Measurements from ENCODE around the gene KLHDC3. TPM values are rescaled to one million over a fixed set of nuclear protein-coding genes. Genes with fewer than 3 reads are reported as not detected.

Gene KLHDC3
- total and polyA plus RNA-seq, 2 of the 13 experiments (the other 11 are each of a cell fraction or from before 2014, with no cell fraction given) = 78.3 to 91.5 TPM

- TF ChIP-seq TRAFD1 (CRISPR knock-in tag; IDR thresholded peaks at IDR 0.05; ENCODE audit: borderline replicate concordance) = no peak
- TF ChIP-seq SP4 (CRISPR knock-in tag; IDR thresholded peaks at IDR 0.05) = 0 out of 2 replicates have a peak, but pooled peaks have one; percentile 2
- TF ChIP-seq POLR2AphosphoS5 (IDR thresholded peaks at IDR 0.05; ENCODE audit: low read depth, low read length) = no peak
- TF ChIP-seq ZBTB4 (CRISPR knock-in tag; IDR thresholded peaks at IDR 0.05; ENCODE audit: borderline replicate concordance) = 0 out of 2 replicates have a peak, but pooled peaks have one; percentile 39
- TF ChIP-seq ETV5 (CRISPR knock-in tag; IDR thresholded peaks at IDR 0.05; ENCODE audit: borderline replicate concordance) = 0 out of 2 replicates have a peak, but pooled peaks have one; percentile 13
- no peak for TF ChIP-seq ZNF775 (CRISPR knock-in tag; IDR thresholded peaks at IDR 0.05; ENCODE audit: borderline replicate concordance)
- TF ChIP-seq CENPX (CRISPR knock-in tag; IDR thresholded peaks at IDR 0.05) = no peak
- TF ChIP-seq PPARG (CRISPR knock-in tag; conservative IDR thresholded peaks at IDR 0.05) = 0 out of 2 replicates have a peak, but pooled peaks have one; percentile 14
- peak; percentile 83 for TF ChIP-seq RAD21 (CRISPR knock-in tag; IDR thresholded peaks at IDR 0.05)
- no peak for TF ChIP-seq BORCS8-MEF2B (CRISPR knock-in tag; IDR thresholded peaks at IDR 0.05)
- no peak for TF ChIP-seq ZNF703 (CRISPR knock-in tag; IDR thresholded peaks at IDR 0.05; ENCODE audit: borderline replicate concordance)
- no peak for TF ChIP-seq GATA4 (IDR thresholded peaks at IDR 0.05; ENCODE audit: borderline replicate concordance, low read depth)
- TF ChIP-seq CEBPG (CRISPR knock-in tag; IDR thresholded peaks at IDR 0.05) = 0 out of 2 replicates have a peak, but pooled peaks have one; percentile 17
- TF ChIP-seq SNAPC2 (CRISPR knock-in tag; IDR thresholded peaks at IDR 0.05) = no peak
- TF ChIP-seq ADNP (CRISPR knock-in tag; IDR thresholded peaks at IDR 0.05) = no peak
- no peak for TF ChIP-seq CERS6 (CRISPR knock-in tag; IDR thresholded peaks at IDR 0.05)
- TF ChIP-seq ATM (IDR thresholded peaks at IDR 0.05; ENCODE audit: borderline replicate concordance) = no peak
- TF ChIP-seq MAFG (CRISPR knock-in tag; IDR thresholded peaks at IDR 0.05) = no peak
- TF ChIP-seq TEAD3 (CRISPR knock-in tag; optimal IDR thresholded peaks at IDR 0.05; ENCODE audit: borderline replicate concordance) = peak; percentile 6
- TF ChIP-seq RBM22 (optimal IDR thresholded peaks at IDR 0.05; ENCODE audit: low read length) = no peak
- no peak for TF ChIP-seq REL (CRISPR knock-in tag; conservative IDR thresholded peaks at IDR 0.05)
- TF ChIP-seq ZNF501 (CRISPR knock-in tag; IDR thresholded peaks at IDR 0.05) = 0 out of 2 replicates have a peak, but pooled peaks have one; percentile 25
- no peak for TF ChIP-seq ZNF530 (CRISPR knock-in tag; IDR thresholded peaks at IDR 0.05; ENCODE audit: low read depth)
- TF ChIP-seq NFE2 (CRISPR knock-in tag; IDR thresholded peaks at IDR 0.05) = no peak
Measured at GRCh38 chr6:43070028-43070632, 56.1 kb downstream of the KLHDC3 start (continued).
